ENCODE data around the gene NRAP.

Gene NRAP

GRCh38 chr10:113663908-113664307 is at the start of gene NRAP:
Gene NRAP, minus strand, starts transcription at chr10:113664041. Its CDS starts 159 bp downstream, at chr10:113663882.
- no peak for DNase-seq

- no peak for DNase-seq
Measured at GRCh38 chr10:113713640-113713982, 49.8 kb upstream of the NRAP start.

- DNase-seq, result no peak
Measured at GRCh38 chr10:113712755-113713639, 49.2 kb upstream of the NRAP start.

- DNase-seq, result no peak
Measured at GRCh38 chr10:113712024-113712423, 48.2 kb upstream of the NRAP start.

GRCh38 chr10:113711142-113711541 is 47.3 kb upstream of the NRAP start:
- no peak for DNase-seq

- DNase-seq, result no peak
Measured at GRCh38 chr10:113709221-113709838, 45.5 kb upstream of the NRAP start.

- no peak for DNase-seq
Measured at GRCh38 chr10:113708640-113709039, 44.8 kb upstream of the NRAP start.

GRCh38 chr10:113706623-113707022 is 42.8 kb upstream of the NRAP start:
- DNase-seq, result no peak

- DNase-seq, result no peak
Measured at GRCh38 chr10:113705344-113705652, 41.5 kb upstream of the NRAP start.

GRCh38 chr10:113704637-113705343 is 40.9 kb upstream of the NRAP start:
- DNase-seq, result no peak

- DNase-seq, result no peak
Measured at GRCh38 chr10:113697595-113697994, 33.8 kb upstream of the NRAP start.

- DNase-seq, result no peak
Measured at GRCh38 chr10:113695691-113696090, 31.9 kb upstream of the NRAP start.

GRCh38 chr10:113693348-113693747 is 29.5 kb upstream of the NRAP start:
- no peak for DNase-seq

- no peak for DNase-seq
Measured at GRCh38 chr10:113692271-113692670, 28.4 kb upstream of the NRAP start.

- DNase-seq, result no peak
Measured at GRCh38 chr10:113691381-113691780, 27.5 kb upstream of the NRAP start.

- no peak for DNase-seq
Measured at GRCh38 chr10:113690749-113691148, 26.9 kb upstream of the NRAP start.

- no peak for DNase-seq
Measured at GRCh38 chr10:113689574-113689973, 25.7 kb upstream of the NRAP start.

- no peak for DNase-seq
Measured at GRCh38 chr10:113689057-113689456, 25.2 kb upstream of the NRAP start.

GRCh38 chr10:113687037-113687436 is 23.2 kb upstream of the NRAP start:
- no peak for DNase-seq

GRCh38 chr10:113686028-113686427 is 22.2 kb upstream of the NRAP start:
- no peak for DNase-seq

- no peak for DNase-seq
Measured at GRCh38 chr10:113683300-113683699, 19.5 kb upstream of the NRAP start.

GRCh38 chr10:113681533-113682470 is 18.0 kb upstream of the NRAP start:
- peak in 1 of 2 experiments; percentile 14 for DNase-seq
